SH-SY5Y (cell line): ENCODE results near the gene C19orf47.

Experiments
- GATA2 ChIP-seq: IDR thresholded peaks from 2 replicates; pipeline ENCODE4 v1.6.1; 2011; ENCODE audit warnings: mild to moderate bottlenecking, low read depth, low read length
- GATA3 ChIP-seq: IDR thresholded peaks from 2 replicates; pipeline ENCODE4 v1.6.1; 2011; ENCODE audit warnings: low read depth, mild to moderate bottlenecking, low read length, moderate library complexity

DNA sequence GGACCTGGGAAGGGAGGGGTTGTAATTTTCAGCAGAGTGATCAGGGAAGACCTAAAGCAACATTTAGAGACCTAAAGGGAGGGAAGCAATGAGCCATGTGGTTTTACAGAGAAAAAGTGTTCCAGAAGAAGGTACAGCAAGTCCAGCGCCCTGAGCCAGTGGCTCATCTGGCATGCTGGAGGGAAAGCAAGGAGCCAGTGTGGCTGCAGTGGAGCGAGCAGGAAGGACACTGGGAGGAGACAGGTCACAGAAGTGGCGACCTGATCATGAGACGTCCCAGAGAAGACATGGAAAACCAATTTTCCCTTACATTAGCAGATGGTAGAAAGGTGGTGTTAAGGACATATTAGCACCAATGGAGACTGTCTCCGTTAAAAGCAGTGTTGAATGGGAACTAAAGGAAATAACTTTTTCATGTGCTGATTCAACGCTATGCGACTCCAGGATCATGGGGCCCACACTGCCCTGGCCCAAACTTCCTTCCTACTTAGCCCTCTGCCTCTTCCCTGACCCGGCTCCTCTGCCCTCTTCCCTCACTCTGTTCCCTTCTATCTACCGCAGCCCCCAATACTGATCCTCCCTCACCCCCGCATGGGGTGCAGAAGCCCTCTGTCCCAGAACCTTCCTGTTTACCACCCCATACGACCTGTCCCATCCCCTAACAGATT, 5.4 kb downstream of the C19orf47 start:
- no peak for TF ChIP-seq GATA2
- TF ChIP-seq GATA3, result no peak
